MCF 10A (cell line): ENCODE results near the gene ST6GAL1. TPM values are rescaled to one million over a fixed set of nuclear protein-coding genes. Genes with fewer than 3 reads are reported as not detected.

ENCODE experiments used
- BruUV-seq: library from RNA; stranded (reverse); fragments of 400-500 nt; replicated peaks from 2 replicates; lab custom pipeline; 2021; lab: Mats Ljungman, UMichigan
- CTCF ChIA-PET: fragments of 300-600 bp; sonication (Branson Sonifier 250); formaldehyde crosslinking; extraction: SDS; loops from one replicate; lab custom pipeline; 2021; ENCODE audit warnings: antibody characterized with exemption, inconsistent platforms; lab: Yijun Ruan, JAX
- POLR2A ChIA-PET: fragments of 300-600, 350-650 bp; sonication (Branson Sonifier 250); formaldehyde crosslinking; extraction: SDS; loops from one replicate; lab custom pipeline; 2020; ENCODE audit warnings: antibody characterized with exemption, inconsistent platforms; lab: Yijun Ruan, JAX
- DNase-seq: peaks from one replicate; pipeline ENCODE4 v3.0.0-alpha.2; 2018; ENCODE audit not compliant: unreplicated experiment
- H3K27ac Mint-ChIP-seq: one replicate; pipeline ENCODE4 v1.8.0; 2022; ENCODE audit warnings: mild to moderate bottlenecking, low read depth, mixed read lengths; ENCODE audit not compliant: unreplicated experiment
- H3K27me3 Mint-ChIP-seq: one replicate; pipeline ENCODE4 v1.8.0; 2022; ENCODE audit warnings: mixed read lengths; ENCODE audit not compliant: insufficient read depth, unreplicated experiment
- H3K36me3 Mint-ChIP-seq: one replicate; pipeline ENCODE4 v1.8.0; 2022; ENCODE audit warnings: mild to moderate bottlenecking, moderate library complexity, mixed read lengths; ENCODE audit not compliant: insufficient read depth, unreplicated experiment
- H3K4me1 Mint-ChIP-seq: one replicate; pipeline ENCODE4 v1.8.0; 2022; ENCODE audit warnings: mixed read lengths; ENCODE audit not compliant: insufficient read depth, unreplicated experiment
- H3K4me3 Mint-ChIP-seq: one replicate; pipeline ENCODE4 v1.8.0; 2022; ENCODE audit warnings: mild to moderate bottlenecking, moderate library complexity, mixed read lengths; ENCODE audit not compliant: unreplicated experiment
- H3K9me3 Mint-ChIP-seq: one replicate; pipeline ENCODE4 v1.8.0; 2022; ENCODE audit warnings: mixed read lengths; ENCODE audit not compliant: unreplicated experiment
- intact Hi-C: fragments of 100-400 bp; cut with micrococcal nuclease; formaldehyde crosslinking; loops from 2 replicates; pipeline ENCODE4 v1.14.1; 2022
- total RNA-seq: library from RNA; stranded (reverse); gene quantifications from 2 replicates; pipeline ENCODE4 v1.2.3, GENCODE V29; 2022
- TF ChIP-seq, protein P1 (sequence below): fragments of 200-600 bp; IDR thresholded peaks from one replicate; pipeline ENCODE4 v1.8.0; 2022; ENCODE audit warnings: antibody characterized with exemption, mild to moderate bottlenecking; ENCODE audit not compliant: unreplicated experiment

Gene ST6GAL1
- total RNA-seq, 1 experiment from 2014 or later: 18.8 TPM

- ChIA-PET CTCF (interaction anchor here (0.6 kb wide), 1 partner anchor 214 kb away, joined by 3 read pairs; no protein-coding TSS in a partner anchor), POLR2A (interaction anchor here (0.7 to 1.4 kb wide), 3 partner anchors 23 to 287 kb away, joined by 3 to 6 read pairs (median 3); partner anchors contain the start of gene EIF4A2)
- Mint-ChIP-seq H3K27me3 (no peaks in the 10 kb centered on the region), H3K9me3 (peaks cover 7% of the 10 kb centered on the region), H3K4me3 (no peak overlapping the region), H3K36me3 (peaks cover 5% of the 10 kb centered on the region), H3K27ac (peak overlapping the region; percentile 13), H3K4me1 (peaks cover 14% of the 10 kb centered on the region)
- no TSS peak for BruUV-seq
- DNase-seq: no peak
- TF ChIP-seq, protein P1, sequence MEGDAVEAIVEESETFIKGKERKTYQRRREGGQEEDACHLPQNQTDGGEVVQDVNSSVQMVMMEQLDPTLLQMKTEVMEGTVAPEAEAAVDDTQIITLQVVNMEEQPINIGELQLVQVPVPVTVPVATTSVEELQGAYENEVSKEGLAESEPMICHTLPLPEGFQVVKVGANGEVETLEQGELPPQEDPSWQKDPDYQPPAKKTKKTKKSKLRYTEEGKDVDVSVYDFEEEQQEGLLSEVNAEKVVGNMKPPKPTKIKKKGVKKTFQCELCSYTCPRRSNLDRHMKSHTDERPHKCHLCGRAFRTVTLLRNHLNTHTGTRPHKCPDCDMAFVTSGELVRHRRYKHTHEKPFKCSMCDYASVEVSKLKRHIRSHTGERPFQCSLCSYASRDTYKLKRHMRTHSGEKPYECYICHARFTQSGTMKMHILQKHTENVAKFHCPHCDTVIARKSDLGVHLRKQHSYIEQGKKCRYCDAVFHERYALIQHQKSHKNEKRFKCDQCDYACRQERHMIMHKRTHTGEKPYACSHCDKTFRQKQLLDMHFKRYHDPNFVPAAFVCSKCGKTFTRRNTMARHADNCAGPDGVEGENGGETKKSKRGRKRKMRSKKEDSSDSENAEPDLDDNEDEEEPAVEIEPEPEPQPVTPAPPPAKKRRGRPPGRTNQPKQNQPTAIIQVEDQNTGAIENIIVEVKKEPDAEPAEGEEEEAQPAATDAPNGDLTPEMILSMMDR: no peak
- intact Hi-C loops: no loop called here
These were observed 139.7 kb downstream of the ST6GAL1 start for GRCh38 chr3:187069857-187070516.

DNA sequence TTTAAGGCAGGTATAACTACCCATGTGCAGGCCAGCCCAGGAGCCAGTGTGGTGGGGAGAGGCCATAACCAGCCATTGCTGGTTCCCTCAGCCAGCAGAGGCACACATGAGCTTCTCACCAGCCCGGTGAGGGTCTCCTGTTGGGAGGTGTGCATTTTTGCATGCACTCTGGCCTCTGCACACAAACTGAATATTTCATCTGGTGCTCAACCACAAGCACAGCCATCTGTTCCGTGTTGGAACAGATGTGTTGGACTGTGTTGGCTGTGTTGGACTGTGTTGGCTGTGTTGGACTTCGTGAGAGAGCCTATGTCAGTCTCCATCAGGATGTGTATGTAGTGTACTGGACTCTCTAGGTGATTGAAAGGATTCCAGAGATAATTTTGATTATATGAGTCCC, 141.8 kb downstream of the ST6GAL1 start:
- TF ChIP-seq, protein P1: no peak
- Mint-ChIP-seq H3K27ac (no peak overlapping the region), H3K4me1 (peaks cover 6% of the 10 kb centered on the region), H3K4me3 (no peak overlapping the region), H3K36me3 (peaks cover 10% of the 10 kb centered on the region), H3K27me3 (no peaks in the 10 kb centered on the region), H3K9me3 (peaks cover 7% of the 10 kb centered on the region)
- no TSS peak for BruUV-seq
- CTCF ChIA-PET: interaction anchor here (0.7 kb wide), 1 partner anchor 222 kb away, joined by 3 read pairs; no protein-coding TSS in a partner anchor
- POLR2A ChIA-PET: no interaction called here
- intact Hi-C loops: no loop called here
- no peak for DNase-seq

- no peaks in the 10 kb centered on the region for H3K27me3 Mint-ChIP-seq
- POLR2A ChIA-PET: no interaction called here
- peaks cover 7% of the 10 kb centered on the region for H3K9me3 Mint-ChIP-seq
- no peak overlapping the region for H3K4me3 Mint-ChIP-seq
- CTCF ChIA-PET: interaction anchor here (0.7 kb wide), 2 partner anchors 223 to 456 kb away, joined by 3 read pairs; no protein-coding TSS in a partner anchor
- intact Hi-C loops: no loop called here
- no peak overlapping the region for H3K27ac Mint-ChIP-seq
- no TSS peak for BruUV-seq
- DNase-seq: no peak
- peaks cover 6% of the 10 kb centered on the region for H3K4me1 Mint-ChIP-seq
- TF ChIP-seq, protein P1: no peak
- H3K36me3 Mint-ChIP-seq: peaks cover 14% of the 10 kb centered on the region
These were observed 142.2 kb downstream of the ST6GAL1 start for GRCh38 chr3:187072511-187072910.

GRCh38 chr3:187073581-187074098, 143.3 kb downstream of the ST6GAL1 start:
- Mint-ChIP-seq H3K9me3 (peaks cover 7% of the 10 kb centered on the region), H3K36me3 (peaks cover 18% of the 10 kb centered on the region), H3K4me1 (peaks cover 6% of the 10 kb centered on the region), H3K4me3 (no peak overlapping the region), H3K27ac (no peak overlapping the region), H3K27me3 (no peaks in the 10 kb centered on the region)
- no TSS peak for BruUV-seq
- no peak for DNase-seq
- intact Hi-C loops: no loop called here
- ChIA-PET CTCF (interaction anchor here (1.0 kb wide), 1 partner anchor 91 kb away, joined by 3 read pairs; no protein-coding TSS in a partner anchor), POLR2A (no interaction called here)
- TF ChIP-seq, protein P1: no peak
